GM12878 (cell line): ENCODE results near the gene EBLN1. TPM values are rescaled to one million over a fixed set of nuclear protein-coding genes. Genes with fewer than 3 reads are reported as not detected.

Source experiments
- ATAC-seq: fragments of 200-7000 bp; cut with Tn5 transposase; 3 replicates; pipeline ENCODE4 v1.9.1; 2020; ENCODE audit warnings: mild to moderate bottlenecking, moderate library complexity
- BruUV-seq: library from RNA; stranded (reverse); fragments of 400-500 nt; replicated peaks from 2 replicates; lab custom pipeline; 2021; lab: Mats Ljungman, UMichigan
- CTCF ChIA-PET: fragments of 300-600 bp; sonication (Branson Sonifier 250); formaldehyde crosslinking; extraction: SDS; loops from one replicate; lab custom pipeline; 2021; ENCODE audit warnings: inconsistent platforms; lab: Yijun Ruan, JAX
- POLR2A ChIA-PET: fragments of 350-600 bp; formaldehyde crosslinking; extraction: SDS; loops from one replicate; lab custom pipeline; 2021; ENCODE audit warnings: inconsistent platforms; lab: Charles Lee
- RAD21 ChIA-PET: fragments of 300-600 bp; sonication (Branson Sonifier 250); formaldehyde crosslinking; loops from one replicate; lab custom pipeline; 2023; ENCODE audit warnings: antibody characterized with exemption; ENCODE audit not compliant: unreplicated experiment; lab: Charles Lee
- SMC1A ChIA-PET: fragments of 300-600 bp; sonication (Branson Sonifier 250); formaldehyde crosslinking; loops from one replicate; lab custom pipeline; 2023; ENCODE audit not compliant: unreplicated experiment, uncharacterized antibody; lab: Charles Lee
- DNase-seq: peaks from one replicate; pipeline ENCODE4 v3.0.0-alpha.2; 2011; ENCODE audit warnings: low read depth, low spot score
- FAIRE-seq: peaks from 3 replicates; lab custom pipeline; 2011; peaks lifted over from hg19 to GRCh38; lab: Jason Lieb, UNC
- H2AFZ ChIP-seq: 2 replicates; pipeline ENCODE4 v1.6.0; 2011; ENCODE audit warnings: low read depth, low read length, control low read depth; ENCODE audit not compliant: control insufficient read depth
- H3K27ac ChIP-seq: 2 replicates; pipeline ENCODE4 v1.5.1; 2011; ENCODE audit warnings: control low read depth; ENCODE audit not compliant: control insufficient read depth, insufficient read depth
- H3K27me3 ChIP-seq, 2 experiments: replicated peaks in 1 of 2; 2 replicates each; pipeline versions ENCODE4 v1.6.0 to v1.6.1; 2011; ENCODE audit warnings: low read length in 1 of 2; ENCODE audit not compliant: control insufficient read depth in 2 of 2, insufficient read depth in 2 of 2
- H3K36me3 ChIP-seq, 2 experiments: 2 replicates each; pipeline ENCODE4 v1.5.1; 2011; ENCODE audit warnings: low read length in 1 of 2; ENCODE audit not compliant: control insufficient read depth in 2 of 2, insufficient read depth in 2 of 2
- H3K4me1 ChIP-seq: 2 replicates; pipeline ENCODE4 v1.6.1; 2011; ENCODE audit warnings: mild to moderate bottlenecking, low read length, moderate library complexity, mixed read lengths; ENCODE audit not compliant: control insufficient read depth, insufficient read depth
- H3K4me2 ChIP-seq: 2 replicates; pipeline ENCODE4 v1.6.0; 2011; ENCODE audit warnings: control low read depth; ENCODE audit not compliant: control insufficient read depth, insufficient read depth
- H3K4me3 ChIP-seq: fragments of 200-600 bp; sonication (generic); 2 replicates; pipeline ENCODE4 v1.5.1; 2016
- H3K79me2 ChIP-seq: 2 replicates; pipeline ENCODE4 v1.6.0; 2011; ENCODE audit warnings: low read length; ENCODE audit not compliant: control insufficient read depth, insufficient read depth
- H3K9ac ChIP-seq: 2 replicates; pipeline ENCODE4 v1.8.0; 2011; ENCODE audit warnings: low read length, control low read depth, mixed read lengths; ENCODE audit not compliant: control insufficient read depth, insufficient read depth
- H3K9me3 ChIP-seq: replicated peaks from 3 replicates; pipeline ENCODE4 v1.5.1; 2011; ENCODE audit warnings: mild to moderate bottlenecking, low read length; ENCODE audit not compliant: control insufficient read depth, insufficient read depth
- H4K20me1 ChIP-seq: 2 replicates; pipeline ENCODE4 v1.6.0; 2011; ENCODE audit not compliant: control insufficient read depth, insufficient read depth
- CREB1 ChIP-seq: IDR thresholded peaks from 2 replicates; pipeline ENCODE4 v1.6.1; 2012; ENCODE audit warnings: low read depth, mild to moderate bottlenecking, inconsistent platforms
- HDAC6 ChIP-seq: fragments of 200-600 bp; sonication (generic); IDR thresholded peaks from one replicate; pipeline ENCODE4 v1.8.0; 2017; ENCODE audit warnings: antibody characterized with exemption; ENCODE audit not compliant: unreplicated experiment
- IKZF1 ChIP-seq: fragments of 450-650 bp; conservative IDR thresholded peaks from 2 replicates; pipeline ENCODE4 v1.6.1; 2017; ENCODE audit warnings: antibody characterized with exemption, mild to moderate bottlenecking
- IRF3 ChIP-seq: fragments of 450-650 bp; IDR thresholded peaks from 2 replicates; pipeline ENCODE4 v1.6.1; 2014; ENCODE audit warnings: mild to moderate bottlenecking
- JUND ChIP-seq: IDR thresholded peaks from 2 replicates; pipeline ENCODE4 v1.6.1; 2012; ENCODE audit warnings: low read depth, mild to moderate bottlenecking, low read length, improper control_type of control experiment, moderate library complexity
- NFIC ChIP-seq: IDR thresholded peaks from 2 replicates; pipeline ENCODE4 v1.6.1; 2012; ENCODE audit warnings: low read depth, mild to moderate bottlenecking, inconsistent platforms, low read length, moderate library complexity
- NFXL1 ChIP-seq: fragments of 450-650 bp; IDR thresholded peaks from 2 replicates; pipeline ENCODE4 v1.6.1; 2017; ENCODE audit warnings: antibody characterized with exemption, mild to moderate bottlenecking, borderline replicate concordance
- POU2F2 ChIP-seq: IDR thresholded peaks from 3 replicates; pipeline ENCODE4 v1.6.1; 2011; ENCODE audit warnings: low read depth, mild to moderate bottlenecking, low read length, borderline replicate concordance
- RAD21 ChIP-seq: IDR thresholded peaks from 2 replicates; pipeline ENCODE4 v1.6.1; 2011; ENCODE audit warnings: mild to moderate bottlenecking, low read depth, low read length, moderate library complexity; ENCODE audit not compliant: insufficient read depth
- WGBS: methylation state at CpG from one replicate; pipeline ENCODE4 v1.1.6; 2016; ENCODE audit warnings: low lambda C conversion rate; ENCODE audit not compliant: insufficient replicate concordance, insufficient coverage; ENCODE audit errors: missing lambda C conversion rate; 5-methylcytosine and 5-hydroxymethylcytosine counted together
- in situ Hi-C: fragments of 300-500 bp; cut with MboI; formaldehyde crosslinking; loops from 9 replicates; pipeline ENCODE4 v1.14.3; 2018; ENCODE audit warnings: mixed read lengths
- intact Hi-C: fragments of 100-400 bp; cut with micrococcal nuclease; formaldehyde crosslinking; loops from one replicate; pipeline ENCODE4 v1.14.2; 2022; ENCODE audit not compliant: unreplicated experiment
- polyA plus RNA-seq, 11 experiments: library from polyadenylated mRNA; depleted of rRNA in 4 of 11; unstranded in 6 of 11; stranded (reverse) in 5 of 11; fragments of >200 nt; fragmentation: Nextera tagmentation in 4 of 11; fragmentation: Illumina TruSeq in 1 of 11; extraction: Ambion mirVana in 4 of 11; extraction: Trizol in 1 of 11; gene quantifications; 1 replicate in 1 of 11; 2 replicates in 10 of 11; pipeline versions ENCODE4 v1.2.1 to v1.2.3, GENCODE V29; 2011 to 2016; ENCODE audit warnings: inconsistent platforms in 2 of 11, missing spikeins in 2 of 11, low read depth in 1 of 11
- total RNA-seq, 4 experiments: library from RNA; depleted of rRNA in 3 of 4; stranded (reverse); fragments of >200 nt in 3 of 4; fragmentation: Illumina TruSeq in 1 of 4; extraction: Trizol in 1 of 4; gene quantifications; 2 replicates each; pipeline versions ENCODE4 v1.2.1 to v1.2.3, GENCODE V29; 2013 to 2021
- TF ChIP-seq, protein P1 (sequence below): fragments of 450-650 bp; conservative IDR thresholded peaks from 2 replicates; pipeline ENCODE4 v1.6.1; 2017; ENCODE audit warnings: mild to moderate bottlenecking, moderate library complexity
- TF ChIP-seq, protein P2 (sequence below): fragments of 450-650 bp; IDR thresholded peaks from 2 replicates; pipeline ENCODE4 v1.6.1; 2017; ENCODE audit warnings: mild to moderate bottlenecking, moderate library complexity

EBLN1 gene
- total and polyA plus RNA-seq, 10 of the 15 experiments (the other 5 are each of a cell fraction or from before 2014, with no cell fraction given): not detected

GRCh38 chr10:22159180-22159579 is 58.6 kb downstream of the EBLN1 start:
- H3K9ac ChIP-seq: no peak overlapping the region; the same call in 1 of the 2 replicates
- BruUV-seq: no TSS peak
- RAD21 ChIA-PET: no interaction called here
- H3K79me2 ChIP-seq: no peaks in the 10 kb centered on the region
- ATAC-seq: no peak
- H3K4me1 ChIP-seq: no peaks in the 10 kb centered on the region
- WGBS: 23% methylated on average over 3 of the region's 3 CpGs
- H3K27ac ChIP-seq: no peak overlapping the region
- intact Hi-C loops: no loop called here
- H3K4me3 ChIP-seq: no peak overlapping the region
- DNase-seq: no peak
- SMC1A ChIA-PET: no interaction called here
- FAIRE-seq: no peak
- no peaks in the 10 kb centered on the region for H3K36me3 ChIP-seq
- CTCF ChIA-PET: no interaction called here
- in situ Hi-C loops: no loop called here
- TF ChIP-seq NFIC: no peak
- TF ChIP-seq, protein P1, sequence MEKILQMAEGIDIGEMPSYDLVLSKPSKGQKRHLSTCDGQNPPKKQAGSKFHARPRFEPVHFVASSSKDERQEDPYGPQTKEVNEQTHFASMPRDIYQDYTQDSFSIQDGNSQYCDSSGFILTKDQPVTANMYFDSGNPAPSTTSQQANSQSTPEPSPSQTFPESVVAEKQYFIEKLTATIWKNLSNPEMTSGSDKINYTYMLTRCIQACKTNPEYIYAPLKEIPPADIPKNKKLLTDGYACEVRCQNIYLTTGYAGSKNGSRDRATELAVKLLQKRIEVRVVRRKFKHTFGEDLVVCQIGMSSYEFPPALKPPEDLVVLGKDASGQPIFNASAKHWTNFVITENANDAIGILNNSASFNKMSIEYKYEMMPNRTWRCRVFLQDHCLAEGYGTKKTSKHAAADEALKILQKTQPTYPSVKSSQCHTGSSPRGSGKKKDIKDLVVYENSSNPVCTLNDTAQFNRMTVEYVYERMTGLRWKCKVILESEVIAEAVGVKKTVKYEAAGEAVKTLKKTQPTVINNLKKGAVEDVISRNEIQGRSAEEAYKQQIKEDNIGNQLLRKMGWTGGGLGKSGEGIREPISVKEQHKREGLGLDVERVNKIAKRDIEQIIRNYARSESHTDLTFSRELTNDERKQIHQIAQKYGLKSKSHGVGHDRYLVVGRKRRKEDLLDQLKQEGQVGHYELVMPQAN: no peak
- no peak for TF ChIP-seq IRF3
- TF ChIP-seq, protein P2, sequence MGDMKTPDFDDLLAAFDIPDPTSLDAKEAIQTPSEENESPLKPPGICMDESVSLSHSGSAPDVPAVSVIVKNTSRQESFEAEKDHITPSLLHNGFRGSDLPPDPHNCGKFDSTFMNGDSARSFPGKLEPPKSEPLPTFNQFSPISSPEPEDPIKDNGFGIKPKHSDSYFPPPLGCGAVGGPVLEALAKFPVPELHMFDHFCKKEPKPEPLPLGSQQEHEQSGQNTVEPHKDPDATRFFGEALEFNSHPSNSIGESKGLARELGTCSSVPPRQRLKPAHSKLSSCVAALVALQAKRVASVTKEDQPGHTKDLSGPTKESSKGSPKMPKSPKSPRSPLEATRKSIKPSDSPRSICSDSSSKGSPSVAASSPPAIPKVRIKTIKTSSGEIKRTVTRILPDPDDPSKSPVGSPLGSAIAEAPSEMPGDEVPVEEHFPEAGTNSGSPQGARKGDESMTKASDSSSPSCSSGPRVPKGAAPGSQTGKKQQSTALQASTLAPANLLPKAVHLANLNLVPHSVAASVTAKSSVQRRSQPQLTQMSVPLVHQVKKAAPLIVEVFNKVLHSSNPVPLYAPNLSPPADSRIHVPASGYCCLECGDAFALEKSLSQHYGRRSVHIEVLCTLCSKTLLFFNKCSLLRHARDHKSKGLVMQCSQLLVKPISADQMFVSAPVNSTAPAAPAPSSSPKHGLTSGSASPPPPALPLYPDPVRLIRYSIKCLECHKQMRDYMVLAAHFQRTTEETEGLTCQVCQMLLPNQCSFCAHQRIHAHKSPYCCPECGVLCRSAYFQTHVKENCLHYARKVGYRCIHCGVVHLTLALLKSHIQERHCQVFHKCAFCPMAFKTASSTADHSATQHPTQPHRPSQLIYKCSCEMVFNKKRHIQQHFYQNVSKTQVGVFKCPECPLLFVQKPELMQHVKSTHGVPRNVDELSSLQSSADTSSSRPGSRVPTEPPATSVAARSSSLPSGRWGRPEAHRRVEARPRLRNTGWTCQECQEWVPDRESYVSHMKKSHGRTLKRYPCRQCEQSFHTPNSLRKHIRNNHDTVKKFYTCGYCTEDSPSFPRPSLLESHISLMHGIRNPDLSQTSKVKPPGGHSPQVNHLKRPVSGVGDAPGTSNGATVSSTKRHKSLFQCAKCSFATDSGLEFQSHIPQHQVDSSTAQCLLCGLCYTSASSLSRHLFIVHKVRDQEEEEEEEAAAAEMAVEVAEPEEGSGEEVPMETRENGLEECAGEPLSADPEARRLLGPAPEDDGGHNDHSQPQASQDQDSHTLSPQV: no peak
- TF ChIP-seq IKZF1: no peak
- TF ChIP-seq RAD21: no peak
- no peak for TF ChIP-seq CREB1
- no peak for TF ChIP-seq POU2F2
- TF ChIP-seq JUND: no peak
- no peak for TF ChIP-seq NFXL1
- TF ChIP-seq HDAC6: no peak
- peak overlapping the region; percentile 42; the same call in 1 of the 2 replicates for H2AFZ ChIP-seq
- no peaks in the 10 kb centered on the region for H3K9me3 ChIP-seq
- POLR2A ChIA-PET: no interaction called here
- H4K20me1 ChIP-seq: no peaks in the 10 kb centered on the region
- peak overlapping the region; percentile 59 for H3K4me2 ChIP-seq
- no peaks in the 10 kb centered on the region for H3K27me3 ChIP-seq
